Measurements from ENCODE around the gene C10orf53.

The C10orf53 gene

GRCh38 chr10:49679480-49679893 lies at the start of gene C10orf53:
C10orf53 (plus strand) TSS chr10:49679651; CDS start chr10:49679698, 47 bp downstream.
- DNase-seq = peak; percentile 68

- DNase-seq = no peak
Measured at GRCh38 chr10:49631975-49632374, 47.5 kb upstream of the C10orf53 start.

GRCh38 chr10:49632406-49633317 lies 46.8 kb upstream of the C10orf53 start:
- no peak for DNase-seq

GRCh38 chr10:49633327-49634068 lies 46.0 kb upstream of the C10orf53 start:
- DNase-seq = peak; percentile 28

- peak; percentile 28 for DNase-seq
Measured at GRCh38 chr10:49634069-49634660, 45.3 kb upstream of the C10orf53 start.

- DNase-seq = no peak
Measured at GRCh38 chr10:49642311-49642710, 37.1 kb upstream of the C10orf53 start.

- no peak for DNase-seq
Measured at GRCh38 chr10:49643241-49644034, 36.0 kb upstream of the C10orf53 start.

- no peak for DNase-seq
Measured at GRCh38 chr10:49644035-49644646, 35.3 kb upstream of the C10orf53 start.

GRCh38 chr10:49645417-49645816 lies 34.0 kb upstream of the C10orf53 start:
- no peak for DNase-seq

- no peak for DNase-seq
Measured at GRCh38 chr10:49645871-49646870, 33.3 kb upstream of the C10orf53 start.

- DNase-seq = no peak
Measured at GRCh38 chr10:49647554-49647953, 31.9 kb upstream of the C10orf53 start.

GRCh38 chr10:49647985-49648795 lies 31.3 kb upstream of the C10orf53 start:
- no peak for DNase-seq

- no peak for DNase-seq
Measured at GRCh38 chr10:49649294-49649693, 30.2 kb upstream of the C10orf53 start.

GRCh38 chr10:49649936-49650723 lies 29.3 kb upstream of the C10orf53 start:
- no peak for DNase-seq

GRCh38 chr10:49650724-49651034 lies 28.8 kb upstream of the C10orf53 start:
- DNase-seq = no peak

GRCh38 chr10:49651039-49651835 lies 28.2 kb upstream of the C10orf53 start:
- no peak for DNase-seq

GRCh38 chr10:49651917-49652316 lies 27.5 kb upstream of the C10orf53 start:
- DNase-seq = no peak
